Measurements from ENCODE around the gene QPCT. TPM values are rescaled to one million over a fixed set of nuclear protein-coding genes. Genes with fewer than 3 reads are reported as not detected.

Gene QPCT
- total RNA-seq, 1 experiment from 2014 or later, result not detected

DNA sequence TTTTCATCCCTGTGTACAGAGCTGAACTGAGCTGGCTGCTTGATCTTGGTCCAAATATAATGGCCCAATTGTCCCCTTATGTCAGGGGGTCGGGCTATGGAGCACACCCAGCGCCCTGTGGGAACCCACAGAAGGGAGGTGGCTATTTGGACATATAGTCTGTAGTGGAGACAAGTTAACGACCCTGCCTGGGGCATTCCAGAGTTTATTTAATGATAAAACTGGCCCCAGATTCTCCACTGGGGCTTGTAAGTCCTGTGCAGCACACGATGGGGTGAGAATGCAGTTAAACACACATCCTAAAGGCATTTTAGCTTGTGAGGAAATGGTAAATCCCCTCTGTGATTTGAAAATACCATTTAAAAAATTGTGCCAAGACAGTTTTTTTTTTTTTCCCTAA, 72.9 kb downstream of the QPCT start:
- H3K27me3 ChIP-seq (ENCODE audit: insufficient read depth, low read length), result no peaks in the 10 kb centered on the region
- H4K8ac ChIP-seq (replicated peaks; ENCODE audit: insufficient read length, low read depth, low read length), result no peak overlapping the region
- peaks cover 2% of the 10 kb centered on the region; the same call in 1 of the 2 replicates for H3K4me1 ChIP-seq (ENCODE audit: insufficient read depth, low read length)
- no peak overlapping the region for H3K18ac ChIP-seq (ENCODE audit: insufficient read length, low read depth, low read length)
- no peaks in the 10 kb centered on the region for H4K20me1 ChIP-seq (ENCODE audit: control insufficient read depth, insufficient read depth, insufficient read length)
- no peak overlapping the region for H4K91ac ChIP-seq (ENCODE audit: insufficient read length, low read depth, low read length)
- peaks cover 2% of the 10 kb centered on the region; the same call in 1 of the 2 replicates for H3K27me3 Mint-ChIP-seq (ENCODE audit: low read depth)
- H3K56ac ChIP-seq (ENCODE audit: insufficient read length, low read depth, low read length), result no peak overlapping the region
- no peak overlapping the region for H4K5ac ChIP-seq (ENCODE audit: insufficient read length, low read depth, low read length)
- H3K4me2 ChIP-seq (ENCODE audit: insufficient read depth, insufficient read length, low read length), result no peak overlapping the region
- no peaks in the 10 kb centered on the region for H3K9me3 Mint-ChIP-seq
- H2BK15ac ChIP-seq (ENCODE audit: low read depth, low read length), result no peak overlapping the region
- no peak overlapping the region for H2BK20ac ChIP-seq (ENCODE audit: low read depth, low read length, poor library complexity, severe bottlenecking)
- H2BK12ac ChIP-seq (ENCODE audit: insufficient read length, low read depth, low read length), result no peak overlapping the region
- DNase-seq, result no peak
- no peaks in the 10 kb centered on the region for H3K23me2 ChIP-seq (ENCODE audit: insufficient read length, low read depth, low read length, poor library complexity, severe bottlenecking)
- no peaks in the 10 kb centered on the region for H3K79me2 ChIP-seq (ENCODE audit: insufficient read depth, low read length)
- no peak overlapping the region for H3K23ac ChIP-seq (ENCODE audit: insufficient read length, low read depth, low read length)
- peaks cover 0 to 9% of the 10 kb centered on the region in 2 experiments for H3K4me1 Mint-ChIP-seq
- no peaks in the 10 kb centered on the region for H3K79me1 ChIP-seq (ENCODE audit: insufficient read depth, low read depth, low read length, poor library complexity, severe bottlenecking)
- H2AFZ ChIP-seq (ENCODE audit: low read length), result no peak overlapping the region
- H3K14ac ChIP-seq (ENCODE audit: insufficient read depth, low read length), result no peak overlapping the region
- H2BK5ac ChIP-seq (ENCODE audit: insufficient read length, low read length), result no peak overlapping the region
- H3K9ac ChIP-seq (ENCODE audit: extremely low read depth, insufficient read length, low read length), result no peak overlapping the region
- no peak overlapping the region for H3K27ac Mint-ChIP-seq
- no peak overlapping the region for H3T11ph ChIP-seq (ENCODE audit: low read length)
- no peak overlapping the region for H2AK5ac ChIP-seq (ENCODE audit: insufficient read length, low read length)
- no peak overlapping the region for H3K27ac ChIP-seq (ENCODE audit: insufficient read length, low read depth, low read length)
- H3K9me3 ChIP-seq (ENCODE audit: control insufficient read depth, low read depth, low read length), result no peaks in the 10 kb centered on the region
- no peak overlapping the region for H2BK120ac ChIP-seq (ENCODE audit: low read depth, low read length, poor library complexity, severe bottlenecking)
- H3K4me3 Mint-ChIP-seq, result no peak overlapping the region
- H3K4ac ChIP-seq (ENCODE audit: low read depth, low read length), result no peak overlapping the region
- H3K36me3 Mint-ChIP-seq (ENCODE audit: insufficient read depth in 1 of 3, low read depth in 3 of 3), result no peaks in the 10 kb centered on the region; a peak in 1 of 7 replicates
- TF ChIP-seq, protein P1, sequence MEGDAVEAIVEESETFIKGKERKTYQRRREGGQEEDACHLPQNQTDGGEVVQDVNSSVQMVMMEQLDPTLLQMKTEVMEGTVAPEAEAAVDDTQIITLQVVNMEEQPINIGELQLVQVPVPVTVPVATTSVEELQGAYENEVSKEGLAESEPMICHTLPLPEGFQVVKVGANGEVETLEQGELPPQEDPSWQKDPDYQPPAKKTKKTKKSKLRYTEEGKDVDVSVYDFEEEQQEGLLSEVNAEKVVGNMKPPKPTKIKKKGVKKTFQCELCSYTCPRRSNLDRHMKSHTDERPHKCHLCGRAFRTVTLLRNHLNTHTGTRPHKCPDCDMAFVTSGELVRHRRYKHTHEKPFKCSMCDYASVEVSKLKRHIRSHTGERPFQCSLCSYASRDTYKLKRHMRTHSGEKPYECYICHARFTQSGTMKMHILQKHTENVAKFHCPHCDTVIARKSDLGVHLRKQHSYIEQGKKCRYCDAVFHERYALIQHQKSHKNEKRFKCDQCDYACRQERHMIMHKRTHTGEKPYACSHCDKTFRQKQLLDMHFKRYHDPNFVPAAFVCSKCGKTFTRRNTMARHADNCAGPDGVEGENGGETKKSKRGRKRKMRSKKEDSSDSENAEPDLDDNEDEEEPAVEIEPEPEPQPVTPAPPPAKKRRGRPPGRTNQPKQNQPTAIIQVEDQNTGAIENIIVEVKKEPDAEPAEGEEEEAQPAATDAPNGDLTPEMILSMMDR (conservative IDR thresholded peaks at IDR 0.05), result no peak
- WGBS (ENCODE audit: extremely low coverage, insufficient read length, low lambda C conversion rate), result no CpG with 5 or more reads among the region's 4 CpGs

All from H9 (cell line).